ENCODE measurements around the gene LCP2. TPM values are rescaled to one million over a fixed set of nuclear protein-coding genes. Genes with fewer than 3 reads are reported as not detected.

The LCP2 gene
- total and polyA plus RNA-seq, 10 of the 15 experiments (the other 5 are each of a cell fraction or from before 2014, with no cell fraction given) = 8.0 to 50.5 (median 20.6) TPM

- no peaks in the 10 kb centered on the region for H3K9me3 ChIP-seq (replicated peaks; ENCODE audit: control insufficient read depth, insufficient read depth, low read length)
- ATAC-seq (no peak), FAIRE-seq (no peak), DNase-seq (ENCODE audit: low read depth, low spot score) (no peak)
- H3K36me3 ChIP-seq (ENCODE audit: control insufficient read depth in 2 of 2, insufficient read depth in 2 of 2, low read length in 1 of 2) = peaks cover 6 to 14% of the 10 kb centered on the region in 2 experiments; a peak in 3 of 4 replicates
- no peaks in the 10 kb centered on the region for H4K20me1 ChIP-seq (ENCODE audit: control insufficient read depth, insufficient read depth)
- H3K27ac ChIP-seq (ENCODE audit: control insufficient read depth, insufficient read depth) = no peak overlapping the region
- in situ Hi-C loops (cut with MboI) (no loop called here), intact Hi-C loops (cut with micrococcal nuclease; ENCODE audit: unreplicated experiment) (no loop called here)
- BruUV-seq (replicated peaks) = no TSS peak
- RAD21 ChIA-PET (ENCODE audit: unreplicated experiment) = interaction anchor here (0.5 kb wide), 1 partner anchor 75 kb away, joined by 3 read pairs; no protein-coding TSS in a partner anchor
- H3K27me3 ChIP-seq (replicated peaks in 1 of 2; ENCODE audit: control insufficient read depth in 2 of 2, insufficient read depth in 2 of 2, low read length in 1 of 2) = no peaks in the 10 kb centered on the region
- CTCF ChIA-PET = interaction anchor here (1.1 kb wide), 1 partner anchor 10 kb away, joined by 6 read pairs; no protein-coding TSS in a partner anchor
- no peak overlapping the region for H3K9ac ChIP-seq (ENCODE audit: control insufficient read depth, insufficient read depth, low read length)
- POLR2A ChIA-PET = no interaction called here
- TF ChIP-seq ATF3 (IDR thresholded peaks at IDR 0.05; ENCODE audit: borderline replicate concordance, extremely low read depth, low read depth, low read length) (no peak), FOS (IDR thresholded peaks at IDR 0.05; ENCODE audit: borderline replicate concordance, extremely low read depth, insufficient read length) (no peak), FOXK2 (IDR thresholded peaks at IDR 0.05) (no peak), SP1 (IDR thresholded peaks at IDR 0.05; ENCODE audit: low read depth, low read length) (no peak), STAT3 (IDR thresholded peaks at IDR 0.05; ENCODE audit: low read depth, low read length) (no peak), RB1 (IDR thresholded peaks at IDR 0.05; ENCODE audit: borderline replicate concordance) (no peak), GABPA (IDR thresholded peaks at IDR 0.05; ENCODE audit: low read depth) (no peak), ESRRA (IDR thresholded peaks at IDR 0.05; ENCODE audit: low read length) (no peak), IRF5 (IDR thresholded peaks at IDR 0.05; ENCODE audit: borderline replicate concordance) (no peak), IKZF2 (IDR thresholded peaks at IDR 0.05) (no peak)
- H3K79me2 ChIP-seq (ENCODE audit: control insufficient read depth, insufficient read depth, low read length) = no peaks in the 10 kb centered on the region
- WGBS (ENCODE audit: insufficient coverage, insufficient replicate concordance, low lambda C conversion rate, missing lambda C conversion rate) = 87% methylated on average over 1 of the region's 1 CpG
- SMC1A ChIA-PET (ENCODE audit: uncharacterized antibody, unreplicated experiment) = no interaction called here
- H2AFZ ChIP-seq (ENCODE audit: control insufficient read depth, low read depth, low read length) = no peak overlapping the region
- no peaks in the 10 kb centered on the region for H3K4me1 ChIP-seq (ENCODE audit: control insufficient read depth, insufficient read depth, low read length)
- H3K4me3 ChIP-seq = no peak overlapping the region
- no peak overlapping the region for H3K4me2 ChIP-seq (ENCODE audit: control insufficient read depth, insufficient read depth)
Observed at GRCh38 chr5:170256571-170256970, 41.0 kb downstream of the LCP2 start.
